KBM-7 (cell line): ENCODE data around the gene FAM149B1.
"Not testable (repeated sequence)": the region's sequence is repeated elsewhere in the genome, so short reads cannot be mapped to it uniquely, and the experiment has no call there.

Experiments used
- DNase-seq: peaks from one replicate; pipeline ENCODE4 v3.0.0-alpha.2; 2015
- in situ Hi-C: fragments of 300-500 bp; cut with MboI; formaldehyde crosslinking; loops from 2 replicates; pipeline ENCODE4 v1.14.3; 2020; ENCODE audit warnings: low sequenced_read_pairs, low pct_unique_long_range_greater_than_20kb, mixed read lengths

The FAM149B1 gene

DNA sequence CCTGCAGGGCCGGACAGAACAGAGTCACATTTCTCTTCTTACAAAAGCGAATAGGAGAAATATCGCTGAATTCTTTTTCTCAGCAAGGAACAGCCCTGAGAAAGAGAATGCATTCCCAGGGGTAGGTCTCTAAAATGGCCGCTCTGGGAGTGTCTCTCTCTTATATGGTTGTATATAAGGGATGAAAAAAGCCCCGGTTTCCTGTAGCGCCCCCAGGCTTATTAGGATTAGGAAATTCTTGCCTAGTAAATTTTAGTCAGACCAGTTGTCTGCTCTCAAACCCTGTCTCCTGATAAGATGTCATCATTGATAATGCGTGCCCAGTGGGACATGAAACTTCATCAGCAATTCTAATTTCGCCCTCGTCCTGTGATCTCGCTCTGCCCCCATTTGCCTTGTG is 90.7 kb downstream of the FAM149B1 start:
- DNase-seq, in situ Hi-C loops: not testable (repeated sequence)

GRCh38 chr10:73261362-73261995 is 93.6 kb downstream of the FAM149B1 start:
- in situ Hi-C loops, result no loop called here
- no peak for DNase-seq

DNA sequence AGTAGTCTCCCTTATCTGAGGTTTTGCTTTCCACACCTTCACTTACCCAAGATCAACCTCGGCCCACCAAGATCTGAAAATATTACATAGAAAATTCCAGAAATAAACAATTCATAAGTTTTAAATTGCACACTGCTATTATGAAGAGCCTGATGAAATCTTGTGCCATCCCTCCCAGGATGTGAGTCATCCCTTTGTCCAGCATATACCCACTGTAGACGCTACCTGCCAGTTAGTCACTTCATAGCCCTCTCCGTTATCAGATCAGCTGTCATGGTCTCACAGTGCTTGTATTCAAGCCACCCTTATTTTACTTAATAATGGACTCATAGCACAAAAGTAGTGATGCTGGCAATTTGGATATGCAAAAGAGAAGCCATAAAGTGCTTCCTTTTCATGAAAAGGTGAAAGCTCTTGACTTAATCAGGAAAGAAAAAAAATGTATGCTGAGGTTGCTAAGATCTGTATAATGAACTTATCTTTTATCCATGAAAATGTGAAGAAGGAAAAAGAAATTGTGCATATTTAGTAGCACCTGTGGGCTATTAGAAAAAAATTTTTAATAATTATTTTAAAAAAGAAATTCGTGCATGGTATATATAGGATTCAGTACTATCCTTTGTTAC is 94.3 kb downstream of the FAM149B1 start:
- in situ Hi-C loops, result no loop called here
- DNase-seq, result no peak

DNA sequence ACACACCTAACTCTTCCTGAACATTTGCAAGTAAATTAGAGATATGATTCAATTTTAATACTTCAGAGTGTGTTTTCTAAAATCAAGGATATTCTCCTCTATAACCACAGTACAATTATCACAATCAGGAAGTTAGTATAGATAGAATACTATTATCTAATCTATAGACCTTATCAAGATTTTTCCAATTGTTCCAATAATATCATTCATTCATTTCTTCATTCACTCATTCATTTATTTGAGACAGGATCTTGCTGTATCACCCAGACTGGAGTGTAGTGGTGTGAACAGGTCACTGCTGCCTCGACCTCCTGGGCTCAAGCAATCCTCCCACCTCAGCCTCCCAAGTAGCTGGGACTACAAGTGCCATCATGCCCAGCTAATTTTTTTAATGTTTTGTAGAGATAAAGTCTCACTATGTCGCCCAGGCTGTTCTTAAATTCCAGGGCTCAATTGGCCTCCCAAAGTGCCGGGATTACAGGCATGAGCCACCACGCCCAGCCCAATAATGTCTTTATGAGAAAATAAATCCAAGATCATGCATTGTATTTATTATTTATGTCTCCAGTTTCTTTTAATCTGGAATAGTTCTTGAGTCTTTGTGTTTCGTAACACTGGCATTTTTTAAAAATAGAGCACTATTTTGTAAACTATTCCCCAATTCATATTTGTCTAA is 95.1 kb downstream of the FAM149B1 start:
- no peak for DNase-seq
- in situ Hi-C loops, result no loop called here

DNA sequence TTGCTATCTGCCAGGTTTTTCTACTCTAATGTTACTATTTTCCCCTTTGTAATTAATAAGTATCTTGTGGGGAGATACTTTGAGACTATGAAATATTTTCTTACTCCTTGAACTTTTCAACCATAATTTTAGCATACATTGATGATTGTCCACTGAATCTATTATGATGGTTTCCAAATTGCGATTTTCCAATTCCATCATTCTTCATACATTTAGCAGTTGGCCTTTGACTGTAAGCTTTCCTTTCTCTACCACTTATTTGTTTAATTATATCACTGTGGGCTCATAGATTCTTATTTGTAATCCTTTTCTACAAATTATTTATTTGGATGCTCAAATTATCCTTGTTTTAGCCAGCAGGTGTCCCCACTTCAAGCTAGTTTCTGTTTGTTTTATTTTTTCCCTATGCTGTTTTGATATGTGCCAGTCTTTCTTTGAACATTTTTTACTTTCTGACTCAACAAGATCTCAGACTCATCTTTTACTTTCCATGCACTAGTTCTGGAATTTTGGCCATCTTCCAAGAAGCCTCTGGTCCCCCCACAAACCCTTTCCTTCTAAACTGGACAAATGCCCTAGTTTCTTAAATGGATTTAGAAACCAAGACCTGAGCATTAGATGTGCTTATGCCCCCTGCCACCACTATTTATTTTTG is 95.9 kb downstream of the FAM149B1 start:
- DNase-seq, result peak; percentile 37
- in situ Hi-C loops, result no loop called here

- DNase-seq, result no peak
- in situ Hi-C loops, result no loop called here
Measured at GRCh38 chr10:73264423-73264822, 96.5 kb downstream of the FAM149B1 start.

- in situ Hi-C loops, result no loop called here
- no peak for DNase-seq
Measured at GRCh38 chr10:73281097-73281496, 113.2 kb downstream of the FAM149B1 start.

DNA sequence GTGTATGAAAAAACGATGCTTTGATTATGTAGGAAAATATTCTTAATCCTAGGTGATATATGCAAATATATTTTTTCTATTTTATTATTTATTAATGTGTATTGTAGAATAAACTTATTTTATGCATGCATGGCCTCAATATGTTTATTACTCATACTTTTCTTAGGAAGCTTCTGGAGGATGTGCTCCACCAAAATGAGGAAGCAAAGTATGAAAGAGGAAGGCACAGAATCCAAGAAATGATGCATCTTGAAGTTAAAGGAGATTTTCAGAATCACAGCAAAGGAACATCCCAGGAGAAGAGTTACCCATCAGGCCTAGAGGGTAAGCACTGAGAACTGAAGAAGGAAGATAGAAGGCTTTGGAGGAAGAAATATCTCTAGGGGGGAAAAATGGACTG is 119.5 kb downstream of the FAM149B1 start:
- in situ Hi-C loops, result no loop called here

DNA sequence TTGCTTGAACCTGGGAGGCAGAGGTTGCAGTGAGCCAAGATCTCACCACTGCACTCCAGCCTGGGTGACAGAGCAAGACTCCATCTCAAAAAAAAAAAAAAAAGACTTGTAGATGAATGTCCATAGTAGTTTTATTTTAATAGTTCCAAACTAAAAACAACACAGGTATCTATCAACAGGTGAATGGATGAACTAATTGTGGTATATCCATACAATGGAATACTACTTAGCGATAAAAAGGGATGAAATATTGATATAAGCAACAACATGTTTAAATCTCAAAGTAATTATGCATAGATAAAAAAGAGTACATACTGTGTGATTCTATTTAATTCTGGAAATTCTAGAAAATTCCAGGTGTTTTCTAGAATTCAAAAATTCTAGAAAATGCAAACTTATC is 122.0 kb downstream of the FAM149B1 start:
- in situ Hi-C loops, result no loop called here
- DNase-seq, result no peak

More for the DNA sequence above, 119.5 kb downstream of the FAM149B1 start:
- peak; percentile 18 for DNase-seq

DNA sequence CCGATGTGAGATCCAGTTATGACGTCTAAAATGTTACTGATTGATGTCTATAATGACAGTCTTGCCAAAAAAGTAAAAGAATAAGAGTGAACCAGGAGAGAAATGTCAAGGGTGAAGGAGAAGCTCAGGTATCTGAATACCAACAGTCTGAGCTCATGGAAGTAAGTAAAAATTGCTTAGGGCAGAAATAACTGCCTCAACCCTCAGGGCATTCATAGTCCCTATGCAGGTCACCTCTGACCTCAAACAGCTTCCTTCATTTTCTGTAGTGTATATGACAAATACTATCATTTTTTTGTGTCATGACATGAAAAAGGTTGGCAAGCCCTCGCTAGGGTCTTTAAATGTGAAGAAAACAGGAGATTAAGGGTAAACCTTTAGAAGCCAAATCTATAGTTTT is 125.5 kb downstream of the FAM149B1 start:
- in situ Hi-C loops, result no loop called here
- no peak for DNase-seq
